Endometrial microvascular endothelial cells (primary cell): ENCODE measurements around the gene LRRC70. TPM values are rescaled to one million over a fixed set of nuclear protein-coding genes. Genes with fewer than 3 reads are reported as not detected.

Experiments
- total RNA-seq: library from RNA; depleted of rRNA; stranded (reverse); fragments of >200 nt; gene quantifications from one replicate; pipeline ENCODE4 v1.2.3, GENCODE V29; 2015; ENCODE audit errors: inconsistent ontology term

LRRC70 gene
- total RNA-seq, 1 donor from 2014 or later, result 22.3 TPM

Other genes starting within 250 kb of the LRRC70 start
- gene DIMT1, start 174.9 kb upstream of the LRRC70 start, total RNA-seq, result 47.0 TPM
- gene IPO11, start 166.1 kb upstream of the LRRC70 start, total RNA-seq, result 67.8 TPM